Fibroblast of peridontal ligament (primary cell): ENCODE data around the gene RALY.
"Not testable (repeated sequence)": the region's sequence is repeated elsewhere in the genome, so short reads cannot be mapped to it uniquely, and the experiment has no call there.

ENCODE experiments used
- DNase-seq: peaks from one replicate; pipeline ENCODE4 v3.0.0-alpha.2; 2010; ENCODE audit errors: extremely low read depth

Gene RALY

DNA sequence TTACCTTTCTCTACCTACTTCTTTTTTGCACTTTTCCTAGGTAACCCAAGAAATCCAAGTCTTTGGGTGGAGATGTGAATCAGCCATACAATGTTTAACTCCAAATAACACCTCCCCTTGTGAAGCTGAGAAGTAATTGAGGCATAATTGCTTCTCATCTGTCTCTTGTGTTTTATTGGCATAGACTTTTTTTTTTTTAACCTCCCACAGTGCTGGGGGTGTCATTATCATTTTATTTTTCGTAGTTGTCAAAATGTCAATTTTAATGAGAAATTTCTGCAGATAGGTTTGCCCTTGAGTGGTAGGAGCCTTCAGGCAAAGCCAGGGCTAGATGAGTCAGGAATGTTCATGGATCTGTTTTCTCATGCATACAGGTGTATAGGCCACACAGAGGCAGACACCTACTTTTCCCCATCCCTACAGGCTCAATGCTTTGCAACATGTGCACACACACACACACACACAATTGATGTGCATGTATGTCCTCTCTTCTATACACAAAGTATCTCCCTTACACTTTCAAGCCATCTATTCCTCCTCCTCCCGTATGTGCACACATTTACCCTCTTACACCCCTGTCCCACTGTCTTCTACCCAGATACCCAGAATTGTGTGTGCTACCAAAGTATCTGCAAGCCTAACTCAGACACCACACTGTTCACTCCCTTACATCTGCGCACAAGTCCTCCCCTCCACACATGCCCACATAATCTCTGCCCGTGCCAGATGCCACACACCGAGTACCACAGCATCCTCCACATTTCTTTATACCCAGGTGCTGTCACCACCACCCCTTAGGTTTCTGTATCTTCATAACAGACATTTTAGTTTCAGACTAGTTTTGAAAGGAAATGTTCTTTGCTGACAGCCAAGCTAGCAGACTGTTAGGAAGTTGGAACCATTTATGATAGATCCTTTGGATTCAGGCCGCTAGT lies 22.0 kb downstream of the RALY start:
- no peak for DNase-seq

DNA sequence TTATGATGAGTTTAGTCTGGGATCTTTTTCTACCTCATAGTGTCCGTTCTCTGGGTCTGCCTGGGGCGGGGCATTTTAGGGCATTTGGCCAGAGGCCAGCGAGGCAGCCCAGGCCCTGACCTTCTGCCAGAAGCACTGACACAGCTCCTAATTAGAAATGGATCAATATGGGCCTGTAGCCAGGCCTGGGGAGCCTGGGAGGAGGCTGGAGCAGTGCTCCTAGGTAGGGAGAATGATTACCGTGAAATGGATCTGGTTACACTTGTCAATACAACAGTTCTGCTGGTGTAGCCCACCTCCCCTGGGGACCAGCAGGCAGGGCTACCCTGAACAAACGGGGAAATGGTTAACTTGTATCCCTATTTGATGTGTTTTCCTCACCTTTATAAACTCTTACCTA lies 23.0 kb downstream of the RALY start:
- DNase-seq: no peak

- DNase-seq: peak; percentile 90
Observed at GRCh38 chr20:34017610-34018009, 23.9 kb downstream of the RALY start.

DNA sequence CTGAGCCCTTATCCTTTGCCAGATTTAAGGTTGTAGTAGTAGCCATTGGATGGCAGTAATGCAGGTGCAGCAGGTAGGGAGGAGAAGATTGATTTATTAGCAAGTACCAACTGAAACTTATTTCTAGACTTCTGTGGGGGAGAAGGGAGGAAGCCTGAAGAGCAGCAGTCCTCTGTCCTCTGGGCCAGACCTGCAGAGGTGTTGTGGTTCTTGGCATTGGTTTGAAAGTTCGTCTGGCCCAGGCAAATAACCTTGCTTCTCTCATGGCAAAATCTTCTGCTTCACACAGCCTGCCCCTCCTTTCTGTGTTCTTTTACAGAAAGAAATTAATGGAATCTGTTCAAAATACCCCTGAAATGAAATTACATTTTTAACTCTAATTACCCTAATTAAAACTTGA lies 24.5 kb downstream of the RALY start:
- DNase-seq: no peak

DNA sequence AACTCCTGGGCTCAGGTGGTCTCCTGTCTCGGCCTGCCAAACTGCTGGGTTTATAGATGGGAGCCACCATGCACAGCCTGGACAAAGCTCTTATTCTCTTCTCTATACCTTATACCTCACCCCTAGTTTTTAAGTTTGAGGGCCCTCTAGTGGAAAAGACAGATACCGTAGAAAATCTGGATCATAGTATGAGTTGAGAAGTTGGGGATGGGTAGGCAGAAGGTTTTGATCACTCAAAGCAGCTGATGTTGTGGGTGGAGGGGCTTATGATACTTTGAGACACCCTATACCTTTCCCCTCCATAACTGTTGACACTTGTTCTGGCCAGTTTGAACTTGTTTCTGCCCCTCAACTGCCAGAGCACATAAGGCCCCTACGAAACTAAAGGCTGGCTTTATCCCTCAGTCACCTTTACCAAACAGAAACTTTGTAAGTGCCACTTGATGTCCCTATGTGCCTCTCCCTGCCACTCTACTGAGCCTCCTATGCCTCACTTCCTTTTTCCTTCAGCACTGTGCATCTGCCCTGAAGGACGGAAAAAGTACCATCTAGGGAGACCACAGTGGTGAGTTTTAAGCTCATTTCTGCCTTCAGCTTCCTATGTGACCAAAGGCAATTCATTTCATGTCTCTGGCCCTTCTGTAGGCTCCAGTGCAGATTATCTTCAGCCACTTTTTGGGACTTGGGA lies 28.6 kb downstream of the RALY start:
- peak; percentile 18 for DNase-seq

GRCh38 chr20:34022839-34023234 lies 29.1 kb downstream of the RALY start:
- DNase-seq: no peak

GRCh38 chr20:34023937-34024722 lies 30.4 kb downstream of the RALY start:
- DNase-seq: no peak

GRCh38 chr20:34024723-34025351 lies 31.1 kb downstream of the RALY start:
- DNase-seq: no peak

GRCh38 chr20:34028013-34028412 lies 34.3 kb downstream of the RALY start:
- DNase-seq: not testable (repeated sequence)

- DNase-seq: no peak
Observed at GRCh38 chr20:34029415-34029814, 35.7 kb downstream of the RALY start.

GRCh38 chr20:34030456-34030855 lies 36.7 kb downstream of the RALY start:
- DNase-seq: no peak

GRCh38 chr20:34033903-34034302 lies 40.2 kb downstream of the RALY start:
- DNase-seq: no peak

- no peak for DNase-seq
Observed at GRCh38 chr20:34037121-34037520, 43.4 kb downstream of the RALY start.

DNA sequence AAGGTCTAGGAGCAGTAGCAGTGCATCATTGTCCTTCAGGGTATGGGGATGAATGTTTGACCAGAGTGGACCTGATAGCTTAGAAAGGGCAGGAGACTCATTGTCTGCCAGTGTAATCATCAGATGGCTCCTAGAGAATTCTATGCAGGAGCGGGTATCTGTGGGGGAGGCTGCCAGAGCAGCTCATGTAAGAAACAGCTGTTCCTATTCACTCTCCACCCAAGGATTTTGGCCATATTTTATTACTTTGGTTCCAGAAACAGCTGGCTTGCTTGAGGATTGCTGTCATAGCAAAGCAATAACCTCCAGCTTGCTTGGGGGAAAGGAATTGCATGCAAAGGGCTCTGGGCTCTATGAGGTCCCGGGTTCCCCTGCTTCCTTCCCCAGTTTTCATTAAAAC lies 44.1 kb downstream of the RALY start:
- DNase-seq: peak; percentile 81

DNA sequence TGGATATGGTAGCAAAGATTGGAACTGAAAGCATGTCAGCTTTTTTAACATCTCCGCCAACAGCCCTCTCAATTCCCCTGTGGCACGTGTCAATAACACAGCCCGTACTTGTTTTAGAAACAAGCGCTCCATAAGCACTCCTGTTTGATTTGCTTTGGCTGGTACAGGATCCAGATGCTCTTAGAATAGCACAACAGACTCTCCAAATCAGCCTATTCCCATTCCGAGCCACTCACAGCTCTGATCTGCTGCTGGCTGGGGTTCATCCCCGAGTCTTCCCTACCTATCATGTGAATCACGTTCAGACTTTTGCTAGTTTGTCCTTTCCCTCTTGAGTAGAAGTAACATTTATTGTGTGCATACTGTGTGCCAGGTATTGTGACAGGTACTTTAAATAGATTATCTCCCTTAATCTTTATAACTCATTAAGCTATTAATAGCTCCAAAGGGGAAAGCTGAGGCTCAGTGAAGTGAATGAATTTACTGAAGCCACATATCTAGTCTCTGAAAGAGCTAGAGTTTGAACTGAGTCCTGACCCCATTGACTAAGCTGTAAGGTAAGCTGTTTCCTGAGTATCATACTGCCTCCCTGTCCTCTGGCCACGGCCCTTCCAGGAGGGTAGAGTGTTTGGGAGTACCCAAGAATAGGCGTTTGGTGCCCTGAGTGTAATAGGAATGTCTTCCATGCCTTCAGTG lies 46.7 kb downstream of the RALY start:
- DNase-seq: no peak

DNA sequence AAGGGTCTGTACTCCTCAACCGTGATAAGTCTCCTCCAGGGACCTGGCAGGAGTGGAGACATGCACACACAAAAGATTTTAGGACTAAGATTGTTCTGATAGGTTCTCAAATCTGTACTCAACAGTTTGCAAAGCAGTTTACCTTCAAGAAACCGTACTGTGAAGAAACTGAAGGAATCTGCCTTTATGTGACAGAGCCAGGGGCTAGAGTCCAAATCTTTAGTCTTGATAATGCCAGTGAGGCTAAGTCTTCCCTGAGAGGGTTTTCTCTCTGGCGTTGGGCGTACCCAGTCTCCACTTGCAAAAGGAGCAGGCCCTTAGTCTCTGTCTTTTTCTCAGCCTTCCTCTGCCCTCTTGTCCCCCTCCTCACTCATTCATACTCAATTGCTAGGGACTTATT lies 47.5 kb downstream of the RALY start:
- DNase-seq: no peak

DNA sequence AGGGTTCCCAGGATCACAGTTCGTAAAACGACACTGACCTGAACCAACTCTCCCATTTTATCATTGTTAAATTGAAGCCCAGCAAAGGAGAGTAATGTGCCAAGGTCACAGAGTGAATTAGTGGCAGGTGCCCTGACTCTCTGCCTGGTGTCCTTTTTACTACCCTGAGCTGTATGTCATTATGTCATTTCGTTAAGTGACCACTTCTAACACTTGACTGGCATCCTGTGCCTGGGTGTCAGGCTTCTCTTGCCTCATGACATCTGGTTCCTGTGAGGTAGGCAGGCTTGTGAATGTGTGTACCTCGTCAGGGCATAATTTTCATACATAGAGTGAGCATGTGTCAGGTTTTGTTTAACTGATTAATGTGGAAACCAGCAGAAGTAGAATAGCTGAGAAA lies 48.6 kb downstream of the RALY start:
- DNase-seq: no peak

- DNase-seq: no peak
Observed at GRCh38 chr20:34043025-34043424, 49.3 kb downstream of the RALY start.

- DNase-seq: peak; percentile 22
Observed at GRCh38 chr20:34045294-34045693, 51.6 kb downstream of the RALY start.

DNA sequence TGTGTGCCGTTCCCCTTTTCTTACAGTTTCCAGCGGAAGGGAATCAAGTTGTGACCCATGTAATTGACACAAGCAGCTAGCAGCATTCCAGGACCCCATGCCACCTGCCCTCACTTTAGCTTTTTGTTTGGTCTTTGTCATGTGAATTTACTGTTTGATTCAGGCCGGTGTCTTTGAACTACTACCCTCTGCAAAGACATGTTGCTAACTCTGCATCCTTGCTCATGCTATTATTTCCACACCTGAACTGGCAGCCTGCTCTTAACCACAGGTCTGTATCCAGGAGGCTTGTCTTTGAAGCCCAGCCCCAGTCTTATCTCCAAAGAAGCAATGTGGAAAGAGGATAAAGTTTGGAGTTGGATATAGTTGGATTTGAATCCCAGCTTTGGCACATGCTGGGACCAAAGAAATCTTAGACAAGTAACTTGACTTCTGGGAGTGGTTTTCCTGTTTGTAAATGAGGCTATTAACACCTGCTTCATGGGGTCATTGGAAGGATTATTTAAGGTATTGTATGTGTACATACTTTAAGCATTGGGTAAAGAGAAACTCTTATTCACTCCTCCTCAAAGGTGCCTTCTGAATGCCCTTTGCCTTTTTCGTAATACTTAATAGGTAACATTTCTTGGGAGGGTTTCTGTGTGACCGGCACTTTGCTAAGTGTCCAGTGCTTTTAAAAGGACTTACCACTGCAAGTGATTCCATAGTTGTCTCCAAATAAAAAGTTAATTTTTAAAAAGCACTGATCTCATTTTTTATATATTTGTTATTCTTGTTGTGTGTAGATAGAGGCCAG lies 52.4 kb downstream of the RALY start:
- DNase-seq: no peak
